K562 (cell line): ENCODE measurements around the gene PLEKHA7. TPM values are rescaled to one million over a fixed set of nuclear protein-coding genes. Genes with fewer than 3 reads are reported as not detected.

Experiments used
- ATAC-seq: fragments of 200-7000 bp; cut with Tn5 transposase; 3 replicates; pipeline ENCODE4 v1.9.1; 2020; ENCODE audit warnings: moderate library complexity
- BruUV-seq: library from RNA; stranded (reverse); fragments of 400-500 nt; replicated peaks from 2 replicates; lab custom pipeline; 2021; lab: Mats Ljungman, UMichigan
- CTCF ChIA-PET: fragments of 300-600 bp; formaldehyde crosslinking; extraction: SDS; loops from one replicate; lab custom pipeline; 2021; ENCODE audit warnings: low intra/inter-chr PET ratio; lab: Yijun Ruan, JAX
- POLR2A ChIA-PET: fragments of 300-600, 350-650 bp; sonication (Branson Sonifier 250); formaldehyde crosslinking; extraction: SDS; loops from one replicate; lab custom pipeline; 2021; ENCODE audit warnings: antibody characterized with exemption, inconsistent platforms; lab: Yijun Ruan, JAX
- DNase-seq, 4 experiments: peaks; one replicate each; pipeline versions ENCODE4 v3.0.0 to v3.0.0-alpha.2; 2011 to 2018; ENCODE audit warnings: low spot score in 3 of 4, mixed read lengths in 3 of 4; ENCODE audit errors: extremely low read depth in 1 of 4
- FAIRE-seq: peaks from 2 replicates; lab custom pipeline; 2011; peaks lifted over from hg19 to GRCh38; lab: Jason Lieb, UNC
- H2AFZ ChIP-seq: 2 replicates; pipeline ENCODE4 v1.6.0; 2011; ENCODE audit warnings: low read depth, low read length, control low read depth, inconsistent platforms
- H3K27ac ChIP-seq: fragments of 200-600 bp; 3 replicates; pipeline ENCODE4 v1.8.0; 2011; ENCODE audit warnings: low read depth, mild to moderate bottlenecking, control low read depth, inconsistent platforms, low read length, moderate library complexity, mixed read lengths; ENCODE audit errors: extremely low read depth
- H3K27me3 ChIP-seq, 2 experiments: fragments of 300-600 bp in 1 of 2; 2 replicates in 1 of 2; 3 replicates in 1 of 2; pipeline versions ENCODE4 v1.6.0 to v1.8.0; 2011; ENCODE audit warnings: inconsistent platforms in 2 of 2, low read length in 2 of 2, mild to moderate bottlenecking in 1 of 2, mixed read lengths in 1 of 2, moderate library complexity in 1 of 2; ENCODE audit not compliant: control insufficient read depth in 2 of 2, insufficient read depth in 2 of 2
- H3K36me3 ChIP-seq: fragments of 300-600 bp; 3 replicates; pipeline ENCODE4 v1.8.0; 2011; ENCODE audit warnings: mild to moderate bottlenecking, low read length, inconsistent platforms; ENCODE audit not compliant: control insufficient read depth, insufficient read depth
- H3K4me1 ChIP-seq, 2 experiments: fragments of 200-600 bp in 1 of 2; replicated peaks in 1 of 2; 2 replicates in 1 of 2; 3 replicates in 1 of 2; pipeline versions ENCODE4 v1.5.1 to v1.8.0; 2011; ENCODE audit warnings: inconsistent platforms in 2 of 2, low read length in 2 of 2, mild to moderate bottlenecking in 1 of 2, mixed read lengths in 1 of 2, moderate library complexity in 1 of 2; ENCODE audit not compliant: control insufficient read depth in 2 of 2, insufficient read depth in 2 of 2
- H3K4me2 ChIP-seq: 2 replicates; pipeline ENCODE4 v1.6.1; 2011; ENCODE audit warnings: low read length, control low read depth, inconsistent platforms, mixed read lengths; ENCODE audit not compliant: insufficient read depth
- H3K4me3 ChIP-seq: fragments of 200-600 bp; sonication (generic), shearing (Covaris generic); 2 replicates; pipeline ENCODE4 v1.5.1; 2016; ENCODE audit warnings: control low read depth, inconsistent platforms
- H3K79me2 ChIP-seq: fragments of 200-600 bp; 3 replicates; pipeline ENCODE4 v1.8.0; 2011; ENCODE audit warnings: low read length, inconsistent platforms; ENCODE audit not compliant: control insufficient read depth, insufficient read depth
- H3K9ac ChIP-seq, 2 experiments: 2 replicates each; pipeline versions ENCODE4 v1.6.0 to v1.6.1; 2011; ENCODE audit warnings: low read depth in 2 of 2, low read length in 2 of 2, control low read depth in 1 of 2, inconsistent platforms in 1 of 2, mild to moderate bottlenecking in 1 of 2, mixed read lengths in 1 of 2; ENCODE audit not compliant: insufficient read depth in 1 of 2
- H3K9me1 ChIP-seq: one replicate; pipeline ENCODE4 v1.6.0; 2011; ENCODE audit warnings: inconsistent platforms, mild to moderate bottlenecking, low read length, moderate library complexity; ENCODE audit not compliant: control insufficient read depth, insufficient read depth
- H3K9me3 ChIP-seq: replicated peaks from 2 replicates; pipeline ENCODE4 v1.5.1; 2011; ENCODE audit warnings: low read depth, low read length, inconsistent platforms; ENCODE audit not compliant: control insufficient read depth, insufficient read depth
- H4K20me1 ChIP-seq: replicated peaks from 2 replicates; pipeline ENCODE4 v1.6.1; 2011; ENCODE audit warnings: low read length, inconsistent platforms, mixed read lengths; ENCODE audit not compliant: control insufficient read depth, insufficient read depth
- AFF4 ChIP-seq: sonication (generic); formaldehyde crosslinking; IDR thresholded peaks from 2 replicates; pipeline ENCODE4 v1.8.0; 2023; ENCODE audit warnings: mild to moderate bottlenecking, missing genetic modification reagents
- CCAR2 ChIP-seq: fragments of 200-400 bp; formaldehyde crosslinking; IDR thresholded peaks from 2 replicates; pipeline ENCODE4 v1.6.1; 2017; ENCODE audit warnings: mild to moderate bottlenecking, low read depth, low read length
- FOXK2 ChIP-seq, 2 experiments: fragments of 450-650 bp; IDR thresholded peaks in 1 of 2; conservative IDR thresholded peaks in 1 of 2; 2 replicates each; pipeline ENCODE4 v1.6.1; 2016; ENCODE audit warnings: low read depth in 2 of 2, mild to moderate bottlenecking in 1 of 2
- HNRNPL ChIP-seq: fragments of 200-400 bp; formaldehyde crosslinking; IDR thresholded peaks from 2 replicates; pipeline ENCODE4 v1.6.1; 2017; ENCODE audit warnings: low read depth, mild to moderate bottlenecking, low read length
- NEUROD1 ChIP-seq: fragments of 150-350 bp; IDR thresholded peaks from 2 replicates; pipeline ENCODE4 v1.6.1; 2014; ENCODE audit warnings: borderline replicate concordance, low read length, low read depth; ENCODE audit not compliant: partially characterized antibody
- NFRKB ChIP-seq: fragments of 450-650 bp; IDR thresholded peaks from 2 replicates; pipeline ENCODE4 v1.6.1; 2016; ENCODE audit warnings: low read depth
- RBM17 ChIP-seq: fragments of 200-400 bp; formaldehyde crosslinking; IDR thresholded peaks from 2 replicates; pipeline ENCODE4 v1.6.1; 2017; ENCODE audit warnings: low read depth, mild to moderate bottlenecking, low read length, borderline replicate concordance
- SAFB ChIP-seq: fragments of 200-400 bp; formaldehyde crosslinking; IDR thresholded peaks from 2 replicates; pipeline ENCODE4 v1.6.1; 2017; ENCODE audit warnings: low read depth, low read length, borderline replicate concordance
- SNRNP70 ChIP-seq: fragments of 200-400 bp; formaldehyde crosslinking; optimal IDR thresholded peaks from 2 replicates; pipeline ENCODE3; 2017; ENCODE audit warnings: low read depth, low read length
- SRSF3 ChIP-seq: fragments of 200-400 bp; formaldehyde crosslinking; IDR thresholded peaks from 2 replicates; pipeline ENCODE4 v1.6.1; 2016; ENCODE audit warnings: mild to moderate bottlenecking, low read length, moderate library complexity; ENCODE audit not compliant: insufficient read depth
- TEAD4 ChIP-seq, 2 experiments: sonication (generic) in 1 of 2; formaldehyde crosslinking in 1 of 2; IDR thresholded peaks; 2 replicates each; pipeline versions ENCODE4 v1.6.1 to v1.8.0; 2012 to 2022; ENCODE audit warnings: borderline replicate concordance in 1 of 2, inconsistent platforms in 1 of 2, low read length in 1 of 2, mild to moderate bottlenecking in 1 of 2, missing genetic modification reagents in 1 of 2
- ZFPM2 ChIP-seq: fragments of 250-450 bp; sonication (Bioruptor Pico); IDR thresholded peaks from 2 replicates; pipeline ENCODE4 v1.5.1; 2022; ENCODE audit warnings: mild to moderate bottlenecking
- ZNF436 ChIP-seq: fragments of 250-450, 450-650 bp; sonication (Bioruptor Pico); formaldehyde crosslinking; IDR thresholded peaks from 2 replicates; pipeline ENCODE4 v1.7.0; 2020; ENCODE audit warnings: mild to moderate bottlenecking
- WGBS: fragments of 100-300 bp; shearing (Covaris generic); methylation state at CpG from one replicate; pipeline ENCODE4 v1.1.6; 2016; ENCODE audit warnings: low coverage, mixed read lengths; ENCODE audit not compliant: insufficient coverage; ENCODE audit errors: missing lambda C conversion rate; 5-methylcytosine and 5-hydroxymethylcytosine counted together
- in situ Hi-C: fragments of 300-500 bp; cut with MboI; formaldehyde crosslinking; loops from 4 replicates; pipeline ENCODE4 v1.15.0; 2018; ENCODE audit warnings: inconsistent platforms, mixed read lengths
- intact Hi-C: fragments of 100-400 bp; cut with micrococcal nuclease; formaldehyde crosslinking; loops from 2 replicates; pipeline ENCODE4 v1.14.2; 2022
- polyA plus RNA-seq, 8 experiments: library from polyadenylated mRNA; depleted of rRNA in 4 of 8; stranded (reverse) in 5 of 8; unstranded in 3 of 8; fragments of >200 nt; fragmentation: Nextera tagmentation in 2 of 8; fragmentation: Illumina TruSeq in 1 of 8; extraction: Ambion mirVana in 2 of 8; extraction: Trizol in 1 of 8; gene quantifications; 2 replicates each; pipeline versions ENCODE4 v1.2.1 to v1.2.3, GENCODE V29; 2011 to 2014; ENCODE audit warnings: inconsistent platforms in 1 of 8, missing spikeins in 1 of 8
- total RNA-seq, 7 experiments: library from RNA; depleted of rRNA in 6 of 7; stranded (reverse); fragments of >200 nt in 6 of 7; fragmentation: Illumina TruSeq in 2 of 7; extraction: Trizol in 2 of 7; gene quantifications; 2 replicates each; pipeline versions ENCODE4 v1.2.1 to v1.2.3, GENCODE V29; 2011 to 2021; ENCODE audit warnings: low replicate concordance in 1 of 7
- TF ChIP-seq, protein P1 (sequence below): fragments of 450-650 bp; IDR thresholded peaks from 2 replicates; pipeline ENCODE4 v1.6.1; 2016; ENCODE audit warnings: mild to moderate bottlenecking
- TF ChIP-seq, protein P2 (sequence below): sonication (generic); formaldehyde crosslinking; IDR thresholded peaks from 2 replicates; pipeline ENCODE4 v1.4.0; 2020; ENCODE audit warnings: mild to moderate bottlenecking, missing genetic modification reagents

PLEKHA7 gene
- total and polyA plus RNA-seq, 9 of the 15 experiments (the other 6 are each of a cell fraction or from before 2014, with no cell fraction given): 0.06 to 0.77 (median 0.20) TPM; not detected in 1

DNA sequence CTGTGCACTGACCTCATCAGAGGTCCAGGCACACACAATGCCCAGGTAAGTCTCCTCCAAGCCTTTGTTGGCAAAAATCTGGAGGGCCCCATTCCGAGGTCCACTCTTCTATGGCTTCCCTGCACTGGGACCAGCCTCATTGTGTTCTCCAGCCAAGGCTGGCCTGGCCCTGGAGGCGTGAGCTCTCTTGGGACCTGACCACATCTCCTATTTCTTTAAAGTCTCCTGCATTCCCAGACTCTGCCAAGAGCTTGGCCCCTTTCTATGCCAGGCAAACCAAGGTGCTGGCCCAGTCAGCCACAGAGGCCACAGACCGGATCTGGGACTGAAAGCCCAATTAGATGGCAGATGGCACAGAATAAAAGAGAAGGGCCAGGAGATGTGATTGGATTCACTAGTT lies 220.7 kb downstream of the PLEKHA7 start:
- H3K79me2 ChIP-seq: no peaks in the 10 kb centered on the region
- H3K36me3 ChIP-seq: no peaks in the 10 kb centered on the region
- TF ChIP-seq NEUROD1 (no peak), AFF4 (CRISPR knock-in tag) (no peak), FOXK2 (conservative IDR thresholded peaks at IDR 0.05 in 1 of 2, IDR thresholded peaks at IDR 0.05 in 1 of 2; ENCODE audit: low read depth in 2 of 2) (no peak), SAFB (no peak), HNRNPL (no peak), ZNF436 (CRISPR knock-in tag) (no peak), CCAR2 (no peak), SNRNP70 (no peak), TEAD4 (IDR thresholded peaks at IDR 0.05; ENCODE audit: low read length) (no peak), TEAD4 (CRISPR knock-in tag; IDR thresholded peaks at IDR 0.05; ENCODE audit: borderline replicate concordance) (no peak), SRSF3 (no peak), RBM17 (no peak), ZFPM2 (CRISPR knock-in tag) (no peak), NFRKB (no peak)
- TF ChIP-seq, protein P1, sequence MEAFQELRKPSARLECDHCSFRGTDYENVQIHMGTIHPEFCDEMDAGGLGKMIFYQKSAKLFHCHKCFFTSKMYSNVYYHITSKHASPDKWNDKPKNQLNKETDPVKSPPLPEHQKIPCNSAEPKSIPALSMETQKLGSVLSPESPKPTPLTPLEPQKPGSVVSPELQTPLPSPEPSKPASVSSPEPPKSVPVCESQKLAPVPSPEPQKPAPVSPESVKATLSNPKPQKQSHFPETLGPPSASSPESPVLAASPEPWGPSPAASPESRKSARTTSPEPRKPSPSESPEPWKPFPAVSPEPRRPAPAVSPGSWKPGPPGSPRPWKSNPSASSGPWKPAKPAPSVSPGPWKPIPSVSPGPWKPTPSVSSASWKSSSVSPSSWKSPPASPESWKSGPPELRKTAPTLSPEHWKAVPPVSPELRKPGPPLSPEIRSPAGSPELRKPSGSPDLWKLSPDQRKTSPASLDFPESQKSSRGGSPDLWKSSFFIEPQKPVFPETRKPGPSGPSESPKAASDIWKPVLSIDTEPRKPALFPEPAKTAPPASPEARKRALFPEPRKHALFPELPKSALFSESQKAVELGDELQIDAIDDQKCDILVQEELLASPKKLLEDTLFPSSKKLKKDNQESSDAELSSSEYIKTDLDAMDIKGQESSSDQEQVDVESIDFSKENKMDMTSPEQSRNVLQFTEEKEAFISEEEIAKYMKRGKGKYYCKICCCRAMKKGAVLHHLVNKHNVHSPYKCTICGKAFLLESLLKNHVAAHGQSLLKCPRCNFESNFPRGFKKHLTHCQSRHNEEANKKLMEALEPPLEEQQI: no peak
- TF ChIP-seq, protein P2, sequence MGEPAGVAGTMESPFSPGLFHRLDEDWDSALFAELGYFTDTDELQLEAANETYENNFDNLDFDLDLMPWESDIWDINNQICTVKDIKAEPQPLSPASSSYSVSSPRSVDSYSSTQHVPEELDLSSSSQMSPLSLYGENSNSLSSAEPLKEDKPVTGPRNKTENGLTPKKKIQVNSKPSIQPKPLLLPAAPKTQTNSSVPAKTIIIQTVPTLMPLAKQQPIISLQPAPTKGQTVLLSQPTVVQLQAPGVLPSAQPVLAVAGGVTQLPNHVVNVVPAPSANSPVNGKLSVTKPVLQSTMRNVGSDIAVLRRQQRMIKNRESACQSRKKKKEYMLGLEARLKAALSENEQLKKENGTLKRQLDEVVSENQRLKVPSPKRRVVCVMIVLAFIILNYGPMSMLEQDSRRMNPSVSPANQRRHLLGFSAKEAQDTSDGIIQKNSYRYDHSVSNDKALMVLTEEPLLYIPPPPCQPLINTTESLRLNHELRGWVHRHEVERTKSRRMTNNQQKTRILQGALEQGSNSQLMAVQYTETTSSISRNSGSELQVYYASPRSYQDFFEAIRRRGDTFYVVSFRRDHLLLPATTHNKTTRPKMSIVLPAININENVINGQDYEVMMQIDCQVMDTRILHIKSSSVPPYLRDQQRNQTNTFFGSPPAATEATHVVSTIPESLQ (CRISPR knock-in tag): no peak

More for the DNA sequence above, 220.7 kb downstream of the PLEKHA7 start:
- Histone ChIP-seq H3K27ac (no peak overlapping the region), H3K9me3 (no peaks in the 10 kb centered on the region), H3K9me1 (no peaks in the 10 kb centered on the region), H3K27me3 (peaks cover 7 to 48% of the 10 kb centered on the region in 2 experiments), H4K20me1 (no peaks in the 10 kb centered on the region), H3K4me3 (no peak overlapping the region), H3K4me2 (no peak overlapping the region), H3K4me1 (no peaks in the 10 kb centered on the region; a peak in 1 of 5 replicates), H3K9ac (no peak overlapping the region), H2AFZ (no peak overlapping the region)
- POLR2A ChIA-PET: interaction anchor here (0.7 to 1.0 kb wide), 2 partner anchors 10 to 22 kb away, joined by 3 to 5 read pairs; no protein-coding TSS in a partner anchor
- no TSS peak for BruUV-seq
- FAIRE-seq (no peak), ATAC-seq (no peak), DNase-seq (no peak)
- CTCF ChIA-PET: no interaction called here
- intact Hi-C loops: no loop called here
- in situ Hi-C loops: no loop called here
- WGBS: 0% methylated on average over 3 of the region's 3 CpGs
